ENCODE data around the gene C1orf232.
A peak's percentile ranks its signal among the peaks of the same experiment; 100 is the strongest.

The C1orf232 gene

GRCh38 chr1:26180010-26180506 is 11.3 kb upstream of the C1orf232 start:
- H4K8ac ChIP-seq (ENCODE audit: low read depth, low read length) = no peak overlapping the region
- no peak overlapping the region for H3K4me3 ChIP-seq (ENCODE audit: low read length in 2 of 2)
- no peaks in the 10 kb centered on the region for H3K9me3 ChIP-seq (replicated peaks in 1 of 2; ENCODE audit: control insufficient read depth in 2 of 2, insufficient read depth in 1 of 2, low read depth in 1 of 2, low read length in 2 of 2)
- H3K23ac ChIP-seq (ENCODE audit: low read depth, low read length, poor library complexity) = no peak overlapping the region
- no peak overlapping the region for H4K91ac ChIP-seq (ENCODE audit: low read depth, low read length, poor library complexity)
- H3K4me1 ChIP-seq (ENCODE audit: control insufficient read depth in 2 of 2, insufficient read depth in 1 of 2, low read depth in 1 of 2, low read length in 2 of 2) = peaks cover 0 to 5% of the 10 kb centered on the region in 2 donors
- peak overlapping the region; percentile 55 for H2BK5ac ChIP-seq (ENCODE audit: low read length)
- H3K4ac ChIP-seq (ENCODE audit: low read length) = no peak overlapping the region
- H3K4me2 ChIP-seq (ENCODE audit: insufficient read depth, low read length, poor library complexity, severe bottlenecking) = no peak overlapping the region
- H3K79me1 ChIP-seq (ENCODE audit: low read depth, low read length) = no peaks in the 10 kb centered on the region
- H2BK12ac ChIP-seq (ENCODE audit: low read length) = no peak overlapping the region
- no peaks in the 10 kb centered on the region for H3K27me3 ChIP-seq (ENCODE audit: control insufficient read depth in 3 of 3, insufficient read depth in 3 of 3, low read depth in 1 of 3, low read length in 3 of 3)
- H3K36me3 ChIP-seq (replicated peaks in 1 of 2; ENCODE audit: control insufficient read depth in 2 of 2, insufficient read depth in 2 of 2, low read length in 2 of 2) = no peaks in the 10 kb centered on the region
- DNase-seq (ENCODE audit: low spot score) = no peak
- H2BK15ac ChIP-seq (ENCODE audit: low read length) = no peak overlapping the region
- no peak overlapping the region for H2AFZ ChIP-seq (ENCODE audit: low read length)
- WGBS, 2 donors (ENCODE audit: extremely low coverage in 2 of 2, insufficient read length in 2 of 2, insufficient replicate concordance in 1 of 2) = no CpG with 5 or more reads among the region's 4 CpGs
- no peak overlapping the region for H3K27ac ChIP-seq (replicated peaks; ENCODE audit: low read length)
- no peak overlapping the region for H3K14ac ChIP-seq (ENCODE audit: low read length)
- H2AK5ac ChIP-seq (ENCODE audit: low read depth, low read length) = no peak overlapping the region
- H2BK120ac ChIP-seq (ENCODE audit: low read depth, low read length) = no peak overlapping the region
- no peak overlapping the region for H3K9ac ChIP-seq (ENCODE audit: low read depth, low read length, poor library complexity)
- no peak overlapping the region for H3K18ac ChIP-seq (ENCODE audit: low read length)

GRCh38 chr1:26177182-26177684 is 8.5 kb upstream of the C1orf232 start, which contains the start of gene CNKSR1:
Gene CNKSR1 (plus strand): TSS chr1:26177491. CDS start chr1:26177548, 57 bp downstream.
- DNase-seq (ENCODE audit: low spot score) = no peak
- Histone ChIP-seq H2BK120ac (ENCODE audit: low read depth, low read length) (no peak within 1 kb of the TSS), H2BK15ac (ENCODE audit: low read length) (no peak within 1 kb of the TSS), H3K79me1 (ENCODE audit: low read depth, low read length) (no peaks in the 10 kb centered on the region), H3K18ac (ENCODE audit: low read length) (peak within 1 kb of the TSS; percentile 94), H4K8ac (ENCODE audit: low read depth, low read length) (no peak within 1 kb of the TSS), H2AFZ (ENCODE audit: low read length) (no peak within 1 kb of the TSS), H3K4me2 (ENCODE audit: insufficient read depth, low read length, poor library complexity, severe bottlenecking) (peak within 1 kb of the TSS; percentile 21), H3K23ac (ENCODE audit: low read depth, low read length, poor library complexity) (peak within 1 kb of the TSS; percentile 59), H3K27ac (replicated peaks; ENCODE audit: low read length) (no peak within 1 kb of the TSS), H3K4ac (ENCODE audit: low read length) (no peak within 1 kb of the TSS), H3K14ac (ENCODE audit: low read length) (no peak within 1 kb of the TSS), H2AK5ac (ENCODE audit: low read depth, low read length) (peak within 1 kb of the TSS; percentile 20), H3K27me3 (ENCODE audit: control insufficient read depth in 3 of 3, insufficient read depth in 3 of 3, low read depth in 1 of 3, low read length in 3 of 3) (no peaks in the 10 kb centered on the region), H3K4me1 (ENCODE audit: control insufficient read depth in 2 of 2, insufficient read depth in 1 of 2, low read depth in 1 of 2, low read length in 2 of 2) (peaks cover 0 to 5% of the 10 kb centered on the region in 2 donors), H3K9me3 (replicated peaks in 1 of 2; ENCODE audit: control insufficient read depth in 2 of 2, insufficient read depth in 1 of 2, low read depth in 1 of 2, low read length in 2 of 2) (no peaks in the 10 kb centered on the region), H3K9ac (ENCODE audit: low read depth, low read length, poor library complexity) (no peak within 1 kb of the TSS), H4K91ac (ENCODE audit: low read depth, low read length, poor library complexity) (no peak within 1 kb of the TSS), H3K4me3 (ENCODE audit: low read length in 2 of 2) (peak within 1 kb of the TSS in 1 of 2 donors; percentile 34), H3K36me3 (replicated peaks in 1 of 2; ENCODE audit: control insufficient read depth in 2 of 2, insufficient read depth in 2 of 2, low read length in 2 of 2) (no peaks in the 10 kb centered on the region), H2BK5ac (ENCODE audit: low read length) (no peak within 1 kb of the TSS), H2BK12ac (ENCODE audit: low read length) (no peak within 1 kb of the TSS)
- no CpG with 5 or more reads among the region's 21 CpGs for WGBS, 2 donors (ENCODE audit: extremely low coverage in 2 of 2, insufficient read length in 2 of 2, insufficient replicate concordance in 1 of 2)

GRCh38 chr1:26175346-26175745 is 6.6 kb upstream of the C1orf232 start:
- H4K91ac ChIP-seq (ENCODE audit: low read depth, low read length, poor library complexity) = no peak overlapping the region
- no peak overlapping the region for H3K23ac ChIP-seq (ENCODE audit: low read depth, low read length, poor library complexity)
- peaks cover 3 to 18% of the 10 kb centered on the region in 2 donors for H3K4me1 ChIP-seq (ENCODE audit: control insufficient read depth in 2 of 2, insufficient read depth in 1 of 2, low read depth in 1 of 2, low read length in 2 of 2)
- H3K18ac ChIP-seq (ENCODE audit: low read length) = no peak overlapping the region
- no peak overlapping the region for H4K8ac ChIP-seq (ENCODE audit: low read depth, low read length)
- H3K9me3 ChIP-seq (replicated peaks in 1 of 2; ENCODE audit: control insufficient read depth in 2 of 2, insufficient read depth in 1 of 2, low read depth in 1 of 2, low read length in 2 of 2) = no peaks in the 10 kb centered on the region
- no peak overlapping the region for H2BK15ac ChIP-seq (ENCODE audit: low read length)
- H3K27me3 ChIP-seq (ENCODE audit: control insufficient read depth in 3 of 3, insufficient read depth in 3 of 3, low read depth in 1 of 3, low read length in 3 of 3) = no peaks in the 10 kb centered on the region
- WGBS, 2 donors (ENCODE audit: extremely low coverage in 2 of 2, insufficient read length in 2 of 2, insufficient replicate concordance in 1 of 2) = no CpG with 5 or more reads among the region's 8 CpGs
- no peak overlapping the region for H2AK5ac ChIP-seq (ENCODE audit: low read depth, low read length)
- no peak overlapping the region for H2BK120ac ChIP-seq (ENCODE audit: low read depth, low read length)
- no peak overlapping the region for H3K4ac ChIP-seq (ENCODE audit: low read length)
- H3K4me2 ChIP-seq (ENCODE audit: insufficient read depth, low read length, poor library complexity, severe bottlenecking) = no peak overlapping the region
- no peak overlapping the region for H3K14ac ChIP-seq (ENCODE audit: low read length)
- DNase-seq (ENCODE audit: low spot score) = no peak
- H3K4me3 ChIP-seq (ENCODE audit: low read length in 2 of 2) = no peak overlapping the region
- no peak overlapping the region for H2BK5ac ChIP-seq (ENCODE audit: low read length)
- H3K79me1 ChIP-seq (ENCODE audit: low read depth, low read length) = peaks cover 3% of the 10 kb centered on the region
- no peak overlapping the region for H2AFZ ChIP-seq (ENCODE audit: low read length)
- no peak overlapping the region for H2BK12ac ChIP-seq (ENCODE audit: low read length)
- H3K27ac ChIP-seq (replicated peaks; ENCODE audit: low read length) = no peak overlapping the region
- H3K9ac ChIP-seq (ENCODE audit: low read depth, low read length, poor library complexity) = no peak overlapping the region
- peaks cover 7 to 11% of the 10 kb centered on the region in 2 donors for H3K36me3 ChIP-seq (replicated peaks in 1 of 2; ENCODE audit: control insufficient read depth in 2 of 2, insufficient read depth in 2 of 2, low read length in 2 of 2)

GRCh38 chr1:26171084-26172072 is 2.6 kb upstream of the C1orf232 start, which contains the start of gene ZNF593OS:
Gene ZNF593OS (minus strand): TSS chr1:26171832. CDS start chr1:26171661, 171 bp downstream.
- H3K27me3 ChIP-seq (ENCODE audit: control insufficient read depth in 3 of 3, insufficient read depth in 3 of 3, low read depth in 1 of 3, low read length in 3 of 3) = no peaks in the 10 kb centered on the region
- H3K4me3 ChIP-seq (ENCODE audit: low read length in 2 of 2) = peak within 1 kb of the TSS; percentile 70 to 87
- no peak within 1 kb of the TSS for H3K27ac ChIP-seq (replicated peaks; ENCODE audit: low read length)
- H3K14ac ChIP-seq (ENCODE audit: low read length) = no peak within 1 kb of the TSS
- no peak within 1 kb of the TSS for H2AFZ ChIP-seq (ENCODE audit: low read length)
- H3K9me3 ChIP-seq (replicated peaks in 1 of 2; ENCODE audit: control insufficient read depth in 2 of 2, insufficient read depth in 1 of 2, low read depth in 1 of 2, low read length in 2 of 2) = no peaks in the 10 kb centered on the region
- H4K91ac ChIP-seq (ENCODE audit: low read depth, low read length, poor library complexity) = no peak within 1 kb of the TSS
- DNase-seq (ENCODE audit: low spot score) = no peak
- H2BK12ac ChIP-seq (ENCODE audit: low read length) = no peak within 1 kb of the TSS
- H2AK5ac ChIP-seq (ENCODE audit: low read depth, low read length) = peak within 1 kb of the TSS; percentile 86
- no peak within 1 kb of the TSS for H3K23ac ChIP-seq (ENCODE audit: low read depth, low read length, poor library complexity)
- no peak within 1 kb of the TSS for H2BK120ac ChIP-seq (ENCODE audit: low read depth, low read length)
- no peak within 1 kb of the TSS for H4K8ac ChIP-seq (ENCODE audit: low read depth, low read length)
- H2BK5ac ChIP-seq (ENCODE audit: low read length) = no peak within 1 kb of the TSS
- no peak within 1 kb of the TSS for H3K18ac ChIP-seq (ENCODE audit: low read length)
- peak within 1 kb of the TSS; percentile 4 for H2BK15ac ChIP-seq (ENCODE audit: low read length)
- H3K79me1 ChIP-seq (ENCODE audit: low read depth, low read length) = peaks cover 8% of the 10 kb centered on the region
- no peak within 1 kb of the TSS for H3K4ac ChIP-seq (ENCODE audit: low read length)
- no CpG with 5 or more reads among the region's 34 CpGs for WGBS, 2 donors (ENCODE audit: extremely low coverage in 2 of 2, insufficient read length in 2 of 2, insufficient replicate concordance in 1 of 2)
- peaks cover 20 to 29% of the 10 kb centered on the region in 2 donors for H3K4me1 ChIP-seq (ENCODE audit: control insufficient read depth in 2 of 2, insufficient read depth in 1 of 2, low read depth in 1 of 2, low read length in 2 of 2)
- peaks cover 7 to 11% of the 10 kb centered on the region in 2 donors for H3K36me3 ChIP-seq (replicated peaks in 1 of 2; ENCODE audit: control insufficient read depth in 2 of 2, insufficient read depth in 2 of 2, low read length in 2 of 2)
- no peak within 1 kb of the TSS for H3K4me2 ChIP-seq (ENCODE audit: insufficient read depth, low read length, poor library complexity, severe bottlenecking)
- no peak within 1 kb of the TSS for H3K9ac ChIP-seq (ENCODE audit: low read depth, low read length, poor library complexity)

Measured in neuronal stem cell (in vitro differentiated cells).